GM19025 (cell line): ENCODE data around the gene EMID1.

Experiments used
- ATAC-seq: cut with Tn5 transposase; IDR thresholded peaks from one replicate; pipeline ENCODE4 v1.9.1; 2021; ENCODE audit warnings: mild to moderate bottlenecking, low read depth, moderate library complexity; ENCODE audit not compliant: unreplicated experiment

EMID1 gene

GRCh38 chr22:29272624-29273023 is 66.9 kb downstream of the EMID1 start:
- no peak for ATAC-seq

GRCh38 chr22:29275167-29275566 is 69.5 kb downstream of the EMID1 start:
- no peak for ATAC-seq

- no peak for ATAC-seq
Measured at GRCh38 chr22:29275819-29276565, 70.3 kb downstream of the EMID1 start.

GRCh38 chr22:29277927-29278326 is 72.2 kb downstream of the EMID1 start:
- ATAC-seq, result no peak

GRCh38 chr22:29284196-29284595 is 78.5 kb downstream of the EMID1 start:
- ATAC-seq, result no peak

GRCh38 chr22:29288837-29289236 is 83.1 kb downstream of the EMID1 start:
- ATAC-seq, result no peak

- ATAC-seq, result no peak
Measured at GRCh38 chr22:29290061-29290460, 84.4 kb downstream of the EMID1 start.

- ATAC-seq, result no peak
Measured at GRCh38 chr22:29291215-29291614, 85.5 kb downstream of the EMID1 start.

GRCh38 chr22:29292379-29292778 is 86.7 kb downstream of the EMID1 start:
- no peak for ATAC-seq

- ATAC-seq, result no peak
Measured at GRCh38 chr22:29298641-29299040, 92.9 kb downstream of the EMID1 start.

- no peak for ATAC-seq
Measured at GRCh38 chr22:29299136-29299900, 93.6 kb downstream of the EMID1 start.

GRCh38 chr22:29300467-29300806 is 94.7 kb downstream of the EMID1 start:
- no peak for ATAC-seq

GRCh38 chr22:29300807-29301601 is 95.3 kb downstream of the EMID1 start:
- no peak for ATAC-seq

GRCh38 chr22:29301716-29302401 is 96.2 kb downstream of the EMID1 start:
- ATAC-seq, result no peak

- ATAC-seq, result no peak
Measured at GRCh38 chr22:29302402-29302680, 96.6 kb downstream of the EMID1 start.

- ATAC-seq, result no peak
Measured at GRCh38 chr22:29302681-29303465, 97.2 kb downstream of the EMID1 start.

- ATAC-seq, result no peak
Measured at GRCh38 chr22:29305836-29306174, 100.1 kb downstream of the EMID1 start.

GRCh38 chr22:29306175-29306834 is 100.6 kb downstream of the EMID1 start, which contains the start of gene GAS2L1:
Gene GAS2L1, plus strand, starts transcription at chr22:29306650. Its CDS starts 1,456 bp downstream, at chr22:29308106.
- no peak for ATAC-seq

- no peak for ATAC-seq
Measured at GRCh38 chr22:29306835-29307595, 101.3 kb downstream of the EMID1 start.
